ENCODE measurements around the gene B4GALT4. TPM values are rescaled to one million over a fixed set of nuclear protein-coding genes. Genes with fewer than 3 reads are reported as not detected.

B4GALT4 gene
- total RNA-seq, 3 donors from 2014 or later = 35.0 to 73.9 (median 58.9) TPM

- Histone ChIP-seq H3K9me3 (no peaks in the 10 kb centered on the region), H3K36me3 (ENCODE audit: low read depth) (no peaks in the 10 kb centered on the region), H3K4me3 (no peak overlapping the region), H3K4me1 (ENCODE audit: low read depth) (no peaks in the 10 kb centered on the region)
- TF ChIP-seq, protein P1, sequence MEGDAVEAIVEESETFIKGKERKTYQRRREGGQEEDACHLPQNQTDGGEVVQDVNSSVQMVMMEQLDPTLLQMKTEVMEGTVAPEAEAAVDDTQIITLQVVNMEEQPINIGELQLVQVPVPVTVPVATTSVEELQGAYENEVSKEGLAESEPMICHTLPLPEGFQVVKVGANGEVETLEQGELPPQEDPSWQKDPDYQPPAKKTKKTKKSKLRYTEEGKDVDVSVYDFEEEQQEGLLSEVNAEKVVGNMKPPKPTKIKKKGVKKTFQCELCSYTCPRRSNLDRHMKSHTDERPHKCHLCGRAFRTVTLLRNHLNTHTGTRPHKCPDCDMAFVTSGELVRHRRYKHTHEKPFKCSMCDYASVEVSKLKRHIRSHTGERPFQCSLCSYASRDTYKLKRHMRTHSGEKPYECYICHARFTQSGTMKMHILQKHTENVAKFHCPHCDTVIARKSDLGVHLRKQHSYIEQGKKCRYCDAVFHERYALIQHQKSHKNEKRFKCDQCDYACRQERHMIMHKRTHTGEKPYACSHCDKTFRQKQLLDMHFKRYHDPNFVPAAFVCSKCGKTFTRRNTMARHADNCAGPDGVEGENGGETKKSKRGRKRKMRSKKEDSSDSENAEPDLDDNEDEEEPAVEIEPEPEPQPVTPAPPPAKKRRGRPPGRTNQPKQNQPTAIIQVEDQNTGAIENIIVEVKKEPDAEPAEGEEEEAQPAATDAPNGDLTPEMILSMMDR (IDR thresholded peaks at IDR 0.05) = no peak
- ATAC-seq (no peak), DNase-seq (no peak)
- intact Hi-C loops (cut with DNase I, micrococcal nuclease) = no loop called here
These were observed 44.8 kb downstream of the B4GALT4 start for GRCh38 chr3:119195911-119196310.

- TF ChIP-seq, protein P1 (IDR thresholded peaks at IDR 0.05) = no peak
- H3K4me1 ChIP-seq (ENCODE audit: low read depth) = no peaks in the 10 kb centered on the region
- intact Hi-C loops (cut with DNase I, micrococcal nuclease) = no loop called here
- H3K36me3 ChIP-seq (ENCODE audit: low read depth) = no peaks in the 10 kb centered on the region
- no peak overlapping the region for H3K4me3 ChIP-seq
- no peaks in the 10 kb centered on the region for H3K9me3 ChIP-seq
- ATAC-seq (no peak), DNase-seq (no peak)
These were observed 45.6 kb downstream of the B4GALT4 start for GRCh38 chr3:119195151-119195476.

DNA sequence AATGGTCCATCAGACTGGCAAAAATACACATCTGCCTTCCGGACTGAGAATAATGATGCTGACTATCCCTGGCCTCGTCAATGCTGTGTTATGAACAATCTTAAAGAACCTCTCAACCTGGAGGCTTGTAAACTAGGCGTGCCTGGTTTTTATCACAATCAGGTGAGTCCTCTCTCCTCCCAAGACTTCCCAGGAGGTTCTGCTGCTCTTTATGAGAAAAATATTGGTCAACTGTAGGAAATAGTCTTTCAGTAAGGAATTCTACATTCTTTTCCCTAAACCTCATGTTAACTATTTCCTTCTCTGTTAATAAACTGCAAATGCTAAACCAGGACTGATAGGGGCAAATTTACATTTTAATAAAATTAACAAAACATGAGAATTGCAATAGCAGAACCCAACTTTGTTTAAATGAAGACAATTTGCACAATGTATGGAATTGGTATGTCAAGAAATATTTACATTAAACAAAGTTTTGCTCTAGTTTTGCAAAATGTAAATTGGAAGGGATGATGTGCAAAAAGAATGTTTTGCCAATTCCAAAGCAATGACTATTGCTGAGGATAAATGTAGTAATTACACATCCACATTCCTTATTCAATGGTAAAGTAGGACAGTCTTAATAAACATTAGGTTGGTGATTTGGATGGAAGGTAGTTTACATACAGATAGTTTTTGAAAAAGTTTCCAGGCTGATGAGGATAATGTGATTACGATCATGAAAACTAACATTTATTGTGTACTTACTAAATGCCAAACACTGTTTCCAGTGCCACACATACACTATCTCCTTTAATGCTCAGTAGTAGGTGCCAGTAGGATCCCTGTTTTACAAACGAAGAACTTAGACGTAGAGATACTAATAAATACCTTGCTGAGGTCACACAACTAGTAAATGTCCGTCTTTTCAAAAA is 46.2 kb downstream of the B4GALT4 start:
- TF ChIP-seq, protein P1 (IDR thresholded peaks at IDR 0.05) = no peak
- Histone ChIP-seq H3K36me3 (ENCODE audit: low read depth) (no peaks in the 10 kb centered on the region), H3K4me1 (ENCODE audit: low read depth) (no peaks in the 10 kb centered on the region), H3K4me3 (no peak overlapping the region), H3K9me3 (no peaks in the 10 kb centered on the region)
- ATAC-seq = peak; percentile 66
- no peak for DNase-seq
- intact Hi-C loops (cut with DNase I, micrococcal nuclease) = no loop called here

DNA sequence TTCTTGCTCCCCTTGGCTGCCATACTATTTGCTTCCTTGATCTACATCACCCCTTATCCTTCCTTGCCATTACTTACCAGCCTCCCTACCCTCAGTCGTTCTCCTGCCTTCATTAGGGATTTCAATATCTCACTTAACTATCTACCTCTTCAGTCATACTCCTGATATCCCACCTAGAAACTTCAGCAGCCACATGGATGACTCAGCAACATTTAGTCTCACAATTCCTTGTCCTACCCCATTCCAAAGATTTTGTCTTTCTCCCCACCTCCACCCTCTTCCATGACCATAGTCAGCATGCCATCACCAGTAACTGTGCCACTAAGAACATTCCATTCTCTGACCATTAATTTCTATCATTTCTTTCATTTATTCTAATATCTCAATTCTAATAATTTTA is 48.9 kb downstream of the B4GALT4 start:
- Histone ChIP-seq H3K9me3 (no peaks in the 10 kb centered on the region), H3K36me3 (ENCODE audit: low read depth) (no peaks in the 10 kb centered on the region), H3K4me1 (ENCODE audit: low read depth) (no peaks in the 10 kb centered on the region), H3K4me3 (no peak overlapping the region)
- no peak for DNase-seq
- ATAC-seq = no peak
- intact Hi-C loops (cut with DNase I, micrococcal nuclease) = no loop called here
- TF ChIP-seq, protein P1 (IDR thresholded peaks at IDR 0.05) = no peak

DNA sequence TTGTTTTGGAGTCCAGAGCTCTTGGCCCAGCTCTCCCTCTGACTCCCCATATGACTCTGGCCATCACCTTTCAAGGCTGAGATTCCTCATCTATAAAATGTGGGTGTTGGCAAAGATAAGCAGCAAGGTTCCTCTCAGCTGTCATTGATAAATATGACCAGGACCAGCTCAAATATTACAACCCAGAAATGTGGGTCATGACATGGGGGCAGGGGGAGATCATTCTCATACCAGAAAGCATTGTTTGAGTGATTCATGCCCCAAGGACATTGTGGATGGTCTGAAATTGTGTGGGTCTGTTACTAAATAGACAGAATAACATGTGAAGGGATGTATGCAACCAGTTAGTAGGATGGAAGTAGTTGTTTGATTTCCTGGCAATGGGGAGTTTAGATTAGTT is 53.4 kb downstream of the B4GALT4 start:
- no peak for ATAC-seq
- Histone ChIP-seq H3K9me3 (no peaks in the 10 kb centered on the region), H3K36me3 (ENCODE audit: low read depth) (no peaks in the 10 kb centered on the region), H3K4me1 (ENCODE audit: low read depth) (no peaks in the 10 kb centered on the region), H3K4me3 (no peak overlapping the region)
- TF ChIP-seq, protein P1 (IDR thresholded peaks at IDR 0.05) = no peak
- DNase-seq = no peak
- intact Hi-C loops (cut with DNase I, micrococcal nuclease) = no loop called here

All from mucosa of descending colon (tissue), 3 donors.